Kidney epithelial cell (primary cell): ENCODE measurements around the gene LBX1. TPM values are rescaled to one million over a fixed set of nuclear protein-coding genes. Genes with fewer than 3 reads are reported as not detected.

Experiments
- DNase-seq: peaks from one replicate; pipeline ENCODE4 v3.0.0-alpha.2; 2010; ENCODE audit warnings: low read depth
- H3K27me3 ChIP-seq: 2 replicates; pipeline ENCODE4 v1.6.0; 2011; ENCODE audit warnings: low read length; ENCODE audit not compliant: control insufficient read depth, insufficient read depth
- H3K36me3 ChIP-seq: 2 replicates; pipeline ENCODE4 v1.5.1; 2011; ENCODE audit warnings: low read length; ENCODE audit not compliant: control insufficient read depth, insufficient read depth
- H3K4me3 ChIP-seq: 2 replicates; pipeline ENCODE4 v1.5.1; 2011; ENCODE audit warnings: low read depth, mild to moderate bottlenecking, control low read depth, low read length
- CTCF ChIP-seq: IDR thresholded peaks from 2 replicates; pipeline ENCODE4 v1.5.1; 2011; ENCODE audit warnings: mild to moderate bottlenecking, moderate library complexity, low read length, control low read depth, inconsistent platforms; ENCODE audit not compliant: insufficient read depth, poor library complexity, severe bottlenecking
- total RNA-seq: library from RNA; depleted of rRNA; stranded (reverse); fragments of >200 nt; gene quantifications from 2 replicates; pipeline ENCODE4 v1.2.3, GENCODE V29; 2015

The LBX1 gene
- total RNA-seq, 1 donor from 2014 or later = not detected

DNA sequence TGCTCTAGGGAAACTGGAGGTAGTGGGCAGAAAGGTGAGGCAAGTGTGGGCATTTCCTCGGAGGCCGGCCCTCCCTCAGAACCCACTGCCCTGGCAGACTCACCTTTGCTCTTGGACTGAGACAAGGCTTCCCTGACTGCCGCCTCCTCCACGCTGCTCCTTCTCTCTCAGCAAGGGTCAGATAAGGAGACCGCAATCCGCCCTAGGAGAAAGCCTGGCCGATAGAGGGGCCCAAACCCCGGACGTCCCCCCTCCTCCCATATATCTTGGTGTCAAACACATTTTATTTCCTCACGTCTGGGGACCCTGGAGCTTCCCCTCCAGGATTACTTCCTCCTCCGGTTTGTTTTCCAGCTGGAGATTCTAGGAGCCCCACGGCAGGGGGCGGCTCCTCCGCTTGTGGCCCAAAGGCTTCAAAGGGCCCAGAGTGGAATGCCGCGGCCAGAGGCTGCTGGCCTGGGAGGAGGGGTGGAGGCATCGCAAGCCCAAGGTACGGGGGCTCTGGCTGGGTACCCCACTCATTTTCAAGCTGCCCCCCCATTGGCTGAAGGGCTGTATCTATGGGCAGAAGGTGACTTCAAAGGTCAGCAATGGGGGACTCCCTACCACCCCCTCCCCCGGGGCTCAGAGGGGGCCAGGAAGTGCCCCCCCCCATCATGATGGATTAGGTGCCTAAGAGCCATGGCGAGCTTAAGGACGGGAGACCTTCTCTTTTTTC lies 31.7 kb upstream of the LBX1 start:
- H3K4me3 ChIP-seq = no peak overlapping the region
- peaks cover 24% of the 10 kb centered on the region for H3K27me3 ChIP-seq
- DNase-seq = no peak
- H3K36me3 ChIP-seq = no peaks in the 10 kb centered on the region
- TF ChIP-seq CTCF = no peak

DNA sequence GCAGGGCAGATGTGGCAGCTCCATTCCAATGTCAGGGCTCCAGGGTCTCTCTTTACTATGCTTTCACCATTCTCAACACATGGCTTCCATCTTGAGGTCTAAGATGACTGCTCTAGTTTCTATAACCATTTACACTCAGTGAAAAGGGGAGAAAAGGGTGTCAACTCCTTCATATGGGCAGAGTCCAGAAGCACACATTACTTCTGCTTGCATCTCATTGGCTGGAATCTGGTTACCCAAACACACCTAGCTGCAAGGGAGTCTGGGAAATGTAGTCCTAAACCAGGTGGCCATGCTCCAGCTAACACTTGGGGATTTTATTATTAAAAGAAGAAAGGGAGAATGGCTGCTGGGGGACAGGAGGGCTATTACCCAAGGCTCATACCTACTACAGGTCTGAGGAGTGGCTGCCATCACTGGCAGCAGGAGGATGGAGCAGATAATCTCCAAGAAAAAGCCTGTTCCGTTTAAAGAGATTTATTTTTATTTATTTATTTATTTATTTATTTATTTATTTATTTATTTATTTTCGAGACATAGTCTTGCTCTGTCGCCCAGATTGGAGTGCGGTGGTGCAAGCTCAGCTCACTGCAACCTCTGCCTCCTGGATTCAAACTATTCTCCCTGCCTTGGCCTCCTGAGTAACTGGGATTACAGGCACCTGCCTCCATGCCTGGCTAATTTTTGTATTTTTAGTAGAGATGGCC lies 29.1 kb upstream of the LBX1 start:
- Histone ChIP-seq H3K36me3 (no peaks in the 10 kb centered on the region), H3K27me3 (peaks cover 29% of the 10 kb centered on the region), H3K4me3 (no peak overlapping the region)
- no peak for DNase-seq
- no peak for TF ChIP-seq CTCF

GRCh38 chr10:101257491-101257890 lies 28.2 kb upstream of the LBX1 start:
- H3K4me3 ChIP-seq = no peak overlapping the region
- no peak for TF ChIP-seq CTCF
- no peaks in the 10 kb centered on the region for H3K36me3 ChIP-seq
- DNase-seq = no peak
- H3K27me3 ChIP-seq = peaks cover 26% of the 10 kb centered on the region

GRCh38 chr10:101257084-101257483 lies 27.8 kb upstream of the LBX1 start:
- peaks cover 22% of the 10 kb centered on the region for H3K27me3 ChIP-seq
- H3K36me3 ChIP-seq = no peaks in the 10 kb centered on the region
- no peak overlapping the region for H3K4me3 ChIP-seq
- TF ChIP-seq CTCF = no peak
- DNase-seq = no peak

- Histone ChIP-seq H3K4me3 (no peak overlapping the region), H3K36me3 (no peaks in the 10 kb centered on the region), H3K27me3 (peaks cover 21% of the 10 kb centered on the region)
- DNase-seq = no peak
- TF ChIP-seq CTCF = no peak
Observed at GRCh38 chr10:101256387-101256786, 27.1 kb upstream of the LBX1 start.
